ENCODE data around the gene OAS1.

Gene OAS1

DNA sequence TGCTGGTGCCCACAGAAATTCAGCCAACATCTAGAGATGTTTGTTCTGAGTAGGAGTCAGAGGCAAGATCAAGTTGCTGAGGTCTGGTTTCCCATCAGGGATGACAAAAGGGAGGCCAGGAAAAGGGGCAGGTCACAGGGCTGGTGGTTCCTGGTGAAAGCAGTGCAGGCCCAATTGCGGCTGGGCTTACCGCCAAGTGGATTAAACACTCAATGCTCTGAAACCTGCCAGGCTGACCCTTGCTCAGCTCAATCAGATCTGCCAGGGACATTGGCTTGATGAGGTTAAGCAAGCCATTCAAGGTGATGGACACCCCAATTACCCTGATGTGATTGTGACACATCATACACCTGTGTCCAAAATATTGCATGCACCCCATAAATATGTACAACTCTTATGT lies 5.5 kb upstream of the OAS1 start:
- H3K27me3 ChIP-seq = no peaks in the 10 kb centered on the region
- peaks cover 28% of the 10 kb centered on the region for H3K36me3 ChIP-seq
- peaks cover 13% of the 10 kb centered on the region for H3K4me1 ChIP-seq
- H3K9me3 ChIP-seq = no peaks in the 10 kb centered on the region; the same call in 1 of the 2 replicates
- TF ChIP-seq, protein P1, sequence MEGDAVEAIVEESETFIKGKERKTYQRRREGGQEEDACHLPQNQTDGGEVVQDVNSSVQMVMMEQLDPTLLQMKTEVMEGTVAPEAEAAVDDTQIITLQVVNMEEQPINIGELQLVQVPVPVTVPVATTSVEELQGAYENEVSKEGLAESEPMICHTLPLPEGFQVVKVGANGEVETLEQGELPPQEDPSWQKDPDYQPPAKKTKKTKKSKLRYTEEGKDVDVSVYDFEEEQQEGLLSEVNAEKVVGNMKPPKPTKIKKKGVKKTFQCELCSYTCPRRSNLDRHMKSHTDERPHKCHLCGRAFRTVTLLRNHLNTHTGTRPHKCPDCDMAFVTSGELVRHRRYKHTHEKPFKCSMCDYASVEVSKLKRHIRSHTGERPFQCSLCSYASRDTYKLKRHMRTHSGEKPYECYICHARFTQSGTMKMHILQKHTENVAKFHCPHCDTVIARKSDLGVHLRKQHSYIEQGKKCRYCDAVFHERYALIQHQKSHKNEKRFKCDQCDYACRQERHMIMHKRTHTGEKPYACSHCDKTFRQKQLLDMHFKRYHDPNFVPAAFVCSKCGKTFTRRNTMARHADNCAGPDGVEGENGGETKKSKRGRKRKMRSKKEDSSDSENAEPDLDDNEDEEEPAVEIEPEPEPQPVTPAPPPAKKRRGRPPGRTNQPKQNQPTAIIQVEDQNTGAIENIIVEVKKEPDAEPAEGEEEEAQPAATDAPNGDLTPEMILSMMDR (IDR thresholded peaks at IDR 0.05; ENCODE audit: low read depth, low read length) = no peak
- peak; percentile 71 for DNase-seq
- no peak overlapping the region for H3K4me3 ChIP-seq (ENCODE audit: low read depth, low read length)

DNA sequence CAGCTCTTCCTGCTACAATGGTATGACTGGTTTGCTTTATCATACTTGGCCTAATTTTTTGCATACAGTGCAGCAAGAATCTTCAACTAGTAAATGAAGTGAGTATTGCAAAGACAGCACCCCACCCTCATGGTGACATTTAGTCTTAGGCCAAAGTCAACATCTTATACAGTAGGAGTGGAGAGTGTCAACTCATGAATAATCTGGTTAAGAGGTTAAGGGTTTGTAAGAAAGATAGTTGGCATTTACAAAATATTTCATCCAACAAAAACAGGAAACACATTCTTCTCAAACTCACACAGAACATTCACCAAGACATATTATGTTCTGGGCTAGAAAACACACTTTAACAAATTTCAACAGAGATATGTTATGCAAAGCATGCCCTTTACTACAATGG lies 2.2 kb upstream of the OAS1 start:
- Histone ChIP-seq H3K36me3 (no peaks in the 10 kb centered on the region), H3K9me3 (no peaks in the 10 kb centered on the region; the same call in 1 of the 2 replicates), H3K4me3 (ENCODE audit: low read depth, low read length) (no peak overlapping the region), H3K4me1 (peaks cover 13% of the 10 kb centered on the region), H3K27me3 (no peaks in the 10 kb centered on the region)
- DNase-seq = no peak
- TF ChIP-seq, protein P1 (IDR thresholded peaks at IDR 0.05; ENCODE audit: low read depth, low read length) = no peak

DNA sequence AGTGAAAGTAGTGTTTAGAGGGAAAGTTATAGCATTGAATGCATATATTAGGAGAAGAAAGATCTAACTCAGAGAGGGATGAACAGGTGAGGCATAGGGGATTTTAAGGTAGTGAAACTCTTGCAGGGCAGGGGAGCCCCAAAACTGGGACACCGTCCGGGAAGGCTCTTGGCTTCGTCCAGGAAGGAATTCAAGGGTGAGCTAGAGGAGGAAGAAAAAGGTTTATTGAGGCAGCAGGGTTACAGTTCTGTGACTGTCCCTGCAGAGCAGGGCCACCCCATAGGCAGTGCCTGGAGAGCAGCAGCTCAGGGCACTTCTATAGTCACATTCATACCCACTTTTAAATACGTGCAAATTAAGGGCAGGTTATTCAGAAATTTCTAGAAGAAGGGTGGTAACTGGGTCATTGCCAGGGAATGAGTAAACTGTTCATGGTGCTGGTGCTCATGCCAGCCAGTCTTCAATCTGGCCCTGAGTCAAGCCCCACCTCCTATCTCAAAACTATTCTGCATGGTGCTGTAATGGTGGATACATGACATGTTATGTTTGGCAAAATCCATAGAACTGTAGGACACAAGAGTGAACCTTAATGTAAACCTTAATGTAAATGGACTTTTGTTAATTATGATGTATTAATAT lies 1.2 kb upstream of the OAS1 start:
- peaks cover 13% of the 10 kb centered on the region for H3K4me1 ChIP-seq
- no peak for DNase-seq
- no peaks in the 10 kb centered on the region for H3K27me3 ChIP-seq
- H3K4me3 ChIP-seq (ENCODE audit: low read depth, low read length) = no peak overlapping the region
- TF ChIP-seq, protein P1 (IDR thresholded peaks at IDR 0.05; ENCODE audit: low read depth, low read length) = no peak
- no peaks in the 10 kb centered on the region for H3K36me3 ChIP-seq
- no peaks in the 10 kb centered on the region; the same call in 1 of the 2 replicates for H3K9me3 ChIP-seq

DNA sequence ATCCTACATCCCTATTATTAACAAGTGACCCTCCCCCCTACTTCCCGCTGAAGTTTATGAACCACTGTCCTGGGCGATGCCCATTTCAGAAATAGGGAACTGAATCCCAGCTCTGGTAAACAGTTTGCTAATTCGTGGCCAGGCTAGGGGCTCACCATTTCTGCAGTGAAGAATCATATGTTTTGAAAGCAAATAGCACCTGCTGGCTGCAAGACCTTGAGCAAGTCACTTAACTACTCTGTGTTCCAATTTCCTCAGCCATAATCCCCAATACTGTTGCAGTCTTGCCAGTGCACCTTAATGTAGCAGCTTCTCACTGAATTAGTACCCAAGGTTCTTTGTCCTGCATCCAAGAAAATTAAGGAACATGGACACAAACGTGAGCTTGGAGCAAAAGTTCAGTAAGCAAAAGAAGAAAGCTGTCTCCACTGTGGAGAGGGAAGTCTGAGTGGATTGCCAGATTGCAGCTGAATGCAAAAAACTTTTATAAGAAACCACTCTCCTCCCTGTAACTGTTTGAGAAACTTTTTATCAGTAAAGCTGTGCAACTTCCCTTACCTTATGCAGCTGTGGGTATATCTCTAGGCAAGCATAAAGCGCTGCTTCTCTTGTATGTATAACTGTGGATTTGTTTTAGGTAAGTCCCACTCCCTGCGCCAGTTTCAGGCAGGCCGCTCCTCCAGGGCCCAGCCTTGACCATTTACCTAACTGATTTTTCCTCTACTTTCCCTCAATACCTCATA lies 824 bp downstream of the OAS1 start:
- H3K4me3 ChIP-seq (ENCODE audit: low read depth, low read length) = peak overlapping the region; percentile 39
- H3K36me3 ChIP-seq = no peaks in the 10 kb centered on the region; the same call in 1 of the 2 replicates
- TF ChIP-seq, protein P1 (IDR thresholded peaks at IDR 0.05; ENCODE audit: low read depth, low read length) = no peak
- no peak for DNase-seq
- H3K9me3 ChIP-seq = no peaks in the 10 kb centered on the region; the same call in 1 of the 2 replicates
- peaks cover 4% of the 10 kb centered on the region; the same call in 1 of the 2 replicates for H3K4me1 ChIP-seq
- no peaks in the 10 kb centered on the region for H3K27me3 ChIP-seq

DNA sequence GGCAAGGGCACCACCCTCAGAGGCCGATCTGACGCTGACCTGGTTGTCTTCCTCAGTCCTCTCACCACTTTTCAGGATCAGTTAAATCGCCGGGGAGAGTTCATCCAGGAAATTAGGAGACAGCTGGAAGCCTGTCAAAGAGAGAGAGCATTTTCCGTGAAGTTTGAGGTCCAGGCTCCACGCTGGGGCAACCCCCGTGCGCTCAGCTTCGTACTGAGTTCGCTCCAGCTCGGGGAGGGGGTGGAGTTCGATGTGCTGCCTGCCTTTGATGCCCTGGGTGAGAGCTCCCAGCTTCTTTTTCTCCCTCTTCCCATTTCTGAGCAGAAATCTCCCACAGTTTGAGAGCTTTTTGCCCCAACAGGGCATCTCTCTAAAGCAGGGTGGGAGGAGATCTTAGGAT lies 1.8 kb downstream of the OAS1 start:
- TF ChIP-seq, protein P1 (IDR thresholded peaks at IDR 0.05; ENCODE audit: low read depth, low read length) = no peak
- Histone ChIP-seq H3K27me3 (no peaks in the 10 kb centered on the region), H3K9me3 (no peaks in the 10 kb centered on the region; the same call in 1 of the 2 replicates), H3K4me1 (peaks cover 4% of the 10 kb centered on the region; the same call in 1 of the 2 replicates), H3K4me3 (ENCODE audit: low read depth, low read length) (no peak overlapping the region), H3K36me3 (no peaks in the 10 kb centered on the region; the same call in 1 of the 2 replicates)
- DNase-seq = no peak

DNA sequence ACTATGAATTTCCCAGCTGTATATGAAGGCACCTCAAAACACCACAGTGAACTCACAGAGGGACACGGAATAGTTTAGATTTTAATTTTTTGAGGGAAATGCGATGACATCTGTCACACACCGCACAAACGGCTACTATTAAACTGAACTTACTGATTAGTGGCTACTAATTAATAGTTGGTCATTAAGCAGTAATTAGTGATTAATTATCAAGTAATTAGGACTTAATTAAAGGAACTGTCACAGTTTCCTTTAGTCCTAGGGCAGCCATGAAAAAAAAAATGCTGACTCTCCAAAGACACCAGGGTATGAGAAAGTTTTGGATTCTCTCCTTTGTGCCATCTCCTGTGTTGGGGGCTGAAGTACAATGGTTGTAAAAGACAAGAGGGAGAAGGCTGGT lies 2.9 kb downstream of the OAS1 start:
- H3K27me3 ChIP-seq = no peaks in the 10 kb centered on the region

More for the DNA sequence above, 2.9 kb downstream of the OAS1 start:
- Histone ChIP-seq H3K36me3 (no peaks in the 10 kb centered on the region; the same call in 1 of the 2 replicates), H3K4me1 (peaks cover 4% of the 10 kb centered on the region; the same call in 1 of the 2 replicates), H3K9me3 (no peaks in the 10 kb centered on the region; the same call in 1 of the 2 replicates), H3K4me3 (ENCODE audit: low read depth, low read length) (no peak overlapping the region)
- DNase-seq = no peak
- TF ChIP-seq, protein P1 (IDR thresholded peaks at IDR 0.05; ENCODE audit: low read depth, low read length) = no peak

All from BE2C (cell line).